Smooth muscle cell (in vitro differentiated cells): ENCODE measurements around the gene SIN3A. TPM values are rescaled to one million over a fixed set of nuclear protein-coding genes. Genes with fewer than 3 reads are reported as not detected.

ENCODE experiments used
- DNase-seq: peaks from one replicate; lab custom pipeline; 2025; ENCODE audit not compliant: unreplicated experiment; lab: John Stamatoyannopoulos, UW
- H2AFZ ChIP-seq: fragments of 200-600 bp; sonication (generic); 2 replicates; pipeline ENCODE4 v1.6.0; 2016; ENCODE audit warnings: antibody characterized with exemption, low read depth, mild to moderate bottlenecking
- H3F3A ChIP-seq: fragments of 200-600 bp; sonication (generic); 2 replicates; pipeline ENCODE4 v1.6.0; 2017; ENCODE audit warnings: antibody characterized with exemption, low read depth
- H3K27ac ChIP-seq: fragments of 200-600 bp; sonication (generic); 2 replicates; pipeline ENCODE4 v1.5.1; 2016; ENCODE audit warnings: low read depth, mild to moderate bottlenecking
- H3K27me3 ChIP-seq: fragments of 200-600 bp; sonication (generic); 2 replicates; pipeline ENCODE4 v1.6.1; 2016; ENCODE audit warnings: low read depth, mild to moderate bottlenecking
- H3K36me3 ChIP-seq: fragments of 200-600 bp; sonication (generic); 2 replicates; pipeline ENCODE4 v1.5.1; 2016; ENCODE audit warnings: low read depth
- H3K4me1 ChIP-seq: fragments of 200-600 bp; sonication (generic); 2 replicates; pipeline ENCODE4 v1.5.1; 2016; ENCODE audit warnings: low read depth
- H3K4me2 ChIP-seq: fragments of 200-600 bp; sonication (generic); 2 replicates; pipeline ENCODE4 v1.6.0; 2016; ENCODE audit warnings: mild to moderate bottlenecking
- H3K4me3 ChIP-seq: fragments of 200-600 bp; sonication (generic); 2 replicates; pipeline ENCODE4 v1.5.1; 2016; ENCODE audit warnings: mild to moderate bottlenecking
- H3K79me2 ChIP-seq: fragments of 200-600 bp; sonication (generic); 2 replicates; pipeline ENCODE4 v1.6.0; 2016; ENCODE audit warnings: low read depth, mild to moderate bottlenecking
- H3K9ac ChIP-seq: fragments of 200-600 bp; sonication (generic); 2 replicates; pipeline ENCODE4 v1.6.0; 2016; ENCODE audit warnings: low read depth
- H3K9me3 ChIP-seq: fragments of 200-600 bp; sonication (generic); replicated peaks from 2 replicates; pipeline ENCODE4 v1.5.1; 2016; ENCODE audit warnings: low read depth
- H4K20me1 ChIP-seq: fragments of 200-600 bp; sonication (generic); 2 replicates; pipeline ENCODE4 v1.6.0; 2016; ENCODE audit warnings: low read depth
- CTCF ChIP-seq: fragments of 200-600 bp; sonication (generic); IDR thresholded peaks from 2 replicates; pipeline ENCODE4 v1.5.1; 2017; ENCODE audit warnings: borderline replicate concordance, mild to moderate bottlenecking, antibody characterized with exemption; ENCODE audit not compliant: insufficient read depth, poor library complexity, severe bottlenecking
- WGBS: methylation state at CpG from one replicate; pipeline ENCODE4 v1.1.7; 2016; ENCODE audit warnings: low lambda C conversion rate; 5-methylcytosine and 5-hydroxymethylcytosine counted together
- polyA plus RNA-seq: library from polyadenylated mRNA; unstranded; fragments of >200 nt; fragmentation: Nextera tagmentation; extraction: Ambion mirVana; gene quantifications from 2 replicates; pipeline ENCODE4 v1.2.1, GENCODE V29; 2016
- total RNA-seq: library from RNA; depleted of rRNA; stranded (reverse); fragments of >200 nt; gene quantifications from 2 replicates; pipeline ENCODE4 v1.2.3, GENCODE V29; 2014

SIN3A gene
- total and polyA plus RNA-seq, 2 experiments from 2014 or later = 12.0 to 40.7 TPM

GRCh38 chr15:75436881-75437280 is 14.6 kb downstream of the SIN3A start:
- 67% methylated on average over 5 of the region's 5 CpGs for WGBS
- no peak overlapping the region for H3K27ac ChIP-seq
- H3K36me3 ChIP-seq = no peaks in the 10 kb centered on the region
- H4K20me1 ChIP-seq = peaks cover 100% of the 10 kb centered on the region
- H3K9ac ChIP-seq = no peak overlapping the region
- H3K9me3 ChIP-seq = no peaks in the 10 kb centered on the region
- peaks cover 4% of the 10 kb centered on the region for H3F3A ChIP-seq
- no peak for TF ChIP-seq CTCF
- H3K4me1 ChIP-seq = peaks cover 5% of the 10 kb centered on the region
- no peak overlapping the region for H3K4me3 ChIP-seq
- no peaks in the 10 kb centered on the region for H3K27me3 ChIP-seq
- H2AFZ ChIP-seq = no peak overlapping the region
- peaks cover 91% of the 10 kb centered on the region for H3K79me2 ChIP-seq
- no peak overlapping the region for H3K4me2 ChIP-seq
- no peak for DNase-seq

- Histone ChIP-seq H3K27me3 (no peaks in the 10 kb centered on the region), H3K9me3 (no peaks in the 10 kb centered on the region)
- WGBS = 10% methylated on average over 1 of the region's 1 CpG
Measured at GRCh38 chr15:75431682-75432081, 19.8 kb downstream of the SIN3A start.

GRCh38 chr15:75431270-75431669 is 20.2 kb downstream of the SIN3A start:
- H3K9me3 ChIP-seq = no peaks in the 10 kb centered on the region
- peak overlapping the region; percentile 61 for H3K27ac ChIP-seq
- no peaks in the 10 kb centered on the region for H3K27me3 ChIP-seq
- H3F3A ChIP-seq = peaks cover 4% of the 10 kb centered on the region
- DNase-seq = no peak
- no peak overlapping the region for H3K9ac ChIP-seq
- H3K4me1 ChIP-seq = peaks cover 15% of the 10 kb centered on the region
- no peak overlapping the region for H3K4me3 ChIP-seq
- peaks cover 100% of the 10 kb centered on the region for H4K20me1 ChIP-seq
- H2AFZ ChIP-seq = no peak overlapping the region
- 17% methylated on average over 2 of the region's 2 CpGs for WGBS
- H3K36me3 ChIP-seq = peaks cover 8% of the 10 kb centered on the region
- TF ChIP-seq CTCF = no peak
- H3K79me2 ChIP-seq = peaks cover 73% of the 10 kb centered on the region
- H3K4me2 ChIP-seq = peak overlapping the region; percentile 47

More at GRCh38 chr15:75431682-75432081, 19.8 kb downstream of the SIN3A start:
- peaks cover 74% of the 10 kb centered on the region for H3K79me2 ChIP-seq
- no peak overlapping the region for H2AFZ ChIP-seq
- peaks cover 100% of the 10 kb centered on the region for H4K20me1 ChIP-seq
- no peak for DNase-seq
- no peak for TF ChIP-seq CTCF
- H3K9ac ChIP-seq = no peak overlapping the region
- peak overlapping the region; percentile 47 for H3K4me2 ChIP-seq
- peaks cover 4% of the 10 kb centered on the region for H3F3A ChIP-seq
- peak overlapping the region; percentile 61 for H3K27ac ChIP-seq
- no peak overlapping the region for H3K4me3 ChIP-seq
- peaks cover 8% of the 10 kb centered on the region for H3K36me3 ChIP-seq
- H3K4me1 ChIP-seq = peaks cover 15% of the 10 kb centered on the region

GRCh38 chr15:75430259-75430658 is 21.2 kb downstream of the SIN3A start:
- Histone ChIP-seq H3K36me3 (peaks cover 13% of the 10 kb centered on the region), H3K27ac (no peak overlapping the region), H3F3A (peaks cover 4% of the 10 kb centered on the region), H4K20me1 (peaks cover 100% of the 10 kb centered on the region), H3K27me3 (no peaks in the 10 kb centered on the region), H2AFZ (no peak overlapping the region), H3K9me3 (no peaks in the 10 kb centered on the region), H3K4me1 (peaks cover 15% of the 10 kb centered on the region), H3K4me3 (no peak overlapping the region), H3K4me2 (no peak overlapping the region), H3K79me2 (peaks cover 63% of the 10 kb centered on the region), H3K9ac (no peak overlapping the region)
- WGBS = over 99% methylated on average over 7 of the region's 7 CpGs
- TF ChIP-seq CTCF = no peak
- no peak for DNase-seq
